Mesothelial cell of epicardium (in vitro differentiated cells): ENCODE measurements around the gene RHOJ. TPM values are rescaled to one million over a fixed set of nuclear protein-coding genes. Genes with fewer than 3 reads are reported as not detected.
A peak's percentile ranks its signal among the peaks of the same experiment; 100 is the strongest.
"Not testable (repeated sequence)": the region's sequence is repeated elsewhere in the genome, so short reads cannot be mapped to it uniquely, and the experiment has no call there.

Experiments
- DNase-seq, 2 experiments: peaks; one replicate each; pipeline ENCODE4 v3.0.0; 2021; ENCODE audit warnings: low spot score in 2 of 2; ENCODE audit not compliant: unreplicated experiment in 2 of 2
- H3K27ac Mint-ChIP-seq: 2 replicates; pipeline ENCODE4 v1.8.0; 2021; ENCODE audit warnings: mixed read lengths
- H3K27me3 Mint-ChIP-seq: 2 replicates; pipeline ENCODE4 v1.8.0; 2021; ENCODE audit warnings: low read depth, mixed read lengths
- H3K36me3 Mint-ChIP-seq: 2 replicates; pipeline ENCODE4 v1.8.0; 2021; ENCODE audit warnings: mixed read lengths
- H3K4me1 Mint-ChIP-seq: 2 replicates; pipeline ENCODE4 v1.8.0; 2021; ENCODE audit warnings: mixed read lengths
- H3K4me3 Mint-ChIP-seq: 2 replicates; pipeline ENCODE4 v1.8.0; 2021; ENCODE audit warnings: mild to moderate bottlenecking, moderate library complexity, mixed read lengths
- H3K9me3 Mint-ChIP-seq: 2 replicates; pipeline ENCODE4 v1.8.0; 2021; ENCODE audit warnings: mixed read lengths
- CTCF ChIP-seq: fragments of 200-600 bp; sonication (generic); IDR thresholded peaks from one replicate; pipeline ENCODE4 v1.5.0; 2021; ENCODE audit warnings: antibody characterized with exemption; ENCODE audit not compliant: unreplicated experiment
- total RNA-seq: library from RNA; stranded (reverse); gene quantifications from 3 replicates; pipeline ENCODE4 v1.2.1, GENCODE V29; 2021

RHOJ gene
- total RNA-seq, 1 donor from 2014 or later, result 15.2 TPM

DNA sequence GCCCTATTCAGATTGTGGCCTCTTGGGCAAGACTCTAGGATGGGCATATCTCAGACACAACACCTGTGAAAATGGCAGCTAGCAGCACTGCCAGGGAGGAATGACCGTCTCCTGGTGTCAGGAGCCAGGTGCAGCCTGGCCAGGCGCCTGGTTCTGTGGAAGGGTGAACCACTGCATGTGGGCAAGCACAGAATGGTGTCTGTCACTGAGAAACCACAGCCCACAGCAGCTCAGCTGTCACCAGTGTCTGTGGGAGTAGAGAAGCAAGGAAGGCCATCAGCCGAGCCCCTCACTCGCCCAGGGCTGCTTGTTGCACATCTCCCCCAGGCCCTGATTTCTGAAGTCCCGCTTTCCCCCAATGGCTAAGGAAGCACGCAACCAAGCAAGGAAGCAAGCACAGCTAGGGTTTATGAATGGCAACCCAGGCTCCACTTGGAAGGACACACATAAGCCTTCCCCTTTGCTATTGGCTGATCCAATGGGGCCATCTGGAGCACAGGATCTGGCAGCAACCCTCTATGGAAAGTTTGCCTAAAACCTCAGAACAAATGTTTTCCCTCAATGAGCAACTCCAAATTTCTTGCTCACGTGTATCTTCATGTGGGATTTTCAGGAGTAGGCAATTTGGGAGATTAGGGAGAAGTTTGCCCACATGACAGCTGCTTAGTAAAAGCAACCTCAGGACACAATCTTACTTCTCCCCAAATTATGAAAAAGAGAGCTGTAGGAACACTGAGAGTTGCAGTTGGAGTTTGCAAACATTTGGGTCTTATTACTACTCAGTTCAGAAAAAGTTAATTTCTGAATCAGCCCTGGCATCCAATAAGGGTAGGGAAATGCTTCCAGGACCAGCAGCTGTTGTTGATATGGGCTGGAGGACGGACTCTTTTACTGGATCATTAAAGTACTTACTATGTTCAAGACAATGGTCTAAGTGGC lies 69.7 kb downstream of the RHOJ start:
- H3K9me3 Mint-ChIP-seq, result no peaks in the 10 kb centered on the region

GRCh38 chr14:63275611-63276010 lies 71.4 kb downstream of the RHOJ start:
- TF ChIP-seq CTCF, result no peak

More for the DNA sequence above, 69.7 kb downstream of the RHOJ start:
- no peak for TF ChIP-seq CTCF
- H3K27me3 Mint-ChIP-seq, result no peaks in the 10 kb centered on the region
- no peaks in the 10 kb centered on the region for H3K36me3 Mint-ChIP-seq
- H3K27ac Mint-ChIP-seq, result no peak overlapping the region
- peaks cover 1% of the 10 kb centered on the region for H3K4me1 Mint-ChIP-seq
- no peak for DNase-seq
- no peak overlapping the region for H3K4me3 Mint-ChIP-seq

DNA sequence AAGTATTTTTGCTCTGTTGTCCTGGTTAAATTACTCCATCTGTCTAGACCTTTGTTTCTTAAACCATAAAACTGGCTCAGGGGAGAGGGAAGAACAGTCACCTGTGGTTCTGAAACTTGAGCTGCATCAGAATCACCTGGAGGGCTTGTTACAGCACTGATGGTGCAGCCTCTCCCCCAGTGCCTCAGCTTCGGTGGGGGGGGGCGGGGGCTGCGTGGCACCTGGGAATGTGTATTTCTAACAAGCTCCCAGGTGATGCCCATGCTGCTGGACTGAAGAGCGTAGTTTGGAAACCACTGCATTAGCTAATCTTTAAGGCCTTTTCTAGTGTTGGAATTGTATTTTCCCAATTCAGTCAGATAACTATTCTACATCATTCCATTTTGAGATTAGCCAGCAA lies 71.8 kb downstream of the RHOJ start:
- no peak for TF ChIP-seq CTCF
- Mint-ChIP-seq H3K9me3 (no peaks in the 10 kb centered on the region), H3K27ac (no peak overlapping the region), H3K4me3 (no peak overlapping the region), H3K4me1 (no peaks in the 10 kb centered on the region), H3K36me3 (no peaks in the 10 kb centered on the region), H3K27me3 (no peaks in the 10 kb centered on the region)
- no peak for DNase-seq

More at GRCh38 chr14:63275611-63276010, 71.4 kb downstream of the RHOJ start:
- Mint-ChIP-seq H3K36me3 (no peaks in the 10 kb centered on the region), H3K27me3 (no peaks in the 10 kb centered on the region), H3K27ac (no peak overlapping the region), H3K4me1 (peaks cover 1% of the 10 kb centered on the region), H3K4me3 (no peak overlapping the region), H3K9me3 (no peaks in the 10 kb centered on the region)
- DNase-seq, result no peak

- no peak for DNase-seq
- H3K4me3 Mint-ChIP-seq, result no peak overlapping the region
- H3K4me1 Mint-ChIP-seq, result no peaks in the 10 kb centered on the region
- H3K36me3 Mint-ChIP-seq, result no peaks in the 10 kb centered on the region
- TF ChIP-seq CTCF, result peak; percentile 87
- no peak overlapping the region for H3K27ac Mint-ChIP-seq
- no peaks in the 10 kb centered on the region for H3K27me3 Mint-ChIP-seq
- H3K9me3 Mint-ChIP-seq, result no peaks in the 10 kb centered on the region
These were observed 72.5 kb downstream of the RHOJ start for GRCh38 chr14:63276492-63277342.

DNA sequence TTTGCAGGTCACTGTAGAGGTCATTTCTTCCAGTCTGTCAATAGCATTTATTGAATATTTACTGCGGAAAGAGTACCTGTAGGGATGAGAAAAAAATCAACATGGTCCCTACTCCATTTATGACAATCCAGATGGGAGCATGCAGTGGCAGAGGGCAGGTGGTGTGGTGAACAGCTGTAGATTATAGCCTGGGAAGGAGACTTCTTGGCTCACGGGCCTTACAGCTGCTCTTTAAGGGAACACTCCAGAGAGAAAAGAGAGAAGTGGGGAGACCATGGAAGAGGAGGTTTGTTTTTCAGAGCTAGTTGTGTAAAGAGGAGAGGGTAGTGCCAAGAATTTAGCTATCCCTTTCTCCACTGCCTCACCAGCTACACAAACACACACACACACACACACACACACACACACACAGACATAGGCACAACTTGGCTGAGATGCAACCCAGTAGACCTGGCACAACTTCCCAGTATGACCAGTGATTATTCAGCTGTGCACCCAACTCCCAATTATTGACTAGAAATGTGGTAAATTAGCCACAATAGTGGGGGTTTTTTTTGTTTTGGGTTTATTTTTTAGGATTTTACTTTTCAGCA lies 73.4 kb downstream of the RHOJ start:
- no peak for TF ChIP-seq CTCF
- no peak overlapping the region for H3K4me3 Mint-ChIP-seq
- no peaks in the 10 kb centered on the region for H3K36me3 Mint-ChIP-seq
- no peaks in the 10 kb centered on the region for H3K4me1 Mint-ChIP-seq
- no peak for DNase-seq
- H3K9me3 Mint-ChIP-seq, result no peaks in the 10 kb centered on the region
- H3K27me3 Mint-ChIP-seq, result no peaks in the 10 kb centered on the region
- H3K27ac Mint-ChIP-seq, result no peak overlapping the region

DNA sequence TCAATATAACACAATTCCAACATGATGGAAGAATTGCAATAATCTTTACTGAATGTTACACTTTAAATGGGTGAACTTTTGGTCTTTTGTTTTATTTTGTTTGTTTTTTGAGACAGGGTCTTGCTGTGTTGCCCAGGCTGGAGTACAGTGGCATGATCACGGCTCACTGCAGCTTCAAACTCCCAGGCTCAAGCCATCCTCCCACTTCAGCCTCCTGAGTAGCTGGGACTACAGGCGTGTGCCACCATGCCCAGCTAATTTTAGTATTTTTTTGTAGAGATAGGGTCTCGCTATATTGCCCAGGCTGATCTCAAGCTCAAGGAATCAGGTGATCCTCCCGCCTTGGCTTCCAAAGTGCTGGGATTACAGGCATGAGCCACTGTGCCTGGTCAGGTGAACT lies 75.7 kb downstream of the RHOJ start:
- H3K27ac Mint-ChIP-seq, H3K9me3 Mint-ChIP-seq, H3K36me3 Mint-ChIP-seq, DNase-seq, H3K4me1 Mint-ChIP-seq, H3K4me3 Mint-ChIP-seq, H3K27me3 Mint-ChIP-seq: not testable (repeated sequence)
